MM.1S (cell line): ENCODE measurements around the gene XRCC5.

Source experiments
- EZH2 ChIP-seq: fragments of 300-600 bp; sonication (generic); optimal IDR thresholded peaks from 2 replicates; pipeline ENCODE3; 2017; ENCODE audit warnings: low read depth, mild to moderate bottlenecking, antibody characterized with exemption, low read length, mixed read lengths
- EZH2phosphoT487 ChIP-seq: fragments of 300-600 bp; sonication (generic); IDR thresholded peaks from 2 replicates; pipeline ENCODE4 v1.6.1; 2018; ENCODE audit warnings: antibody characterized with exemption, low read length
- TF ChIP-seq, protein P1 (sequence below): fragments of 300-600 bp; sonication (generic); IDR thresholded peaks from 2 replicates; pipeline ENCODE4 v1.5.1; 2016; ENCODE audit warnings: antibody characterized with exemption, low read length, mixed read lengths

DNA sequence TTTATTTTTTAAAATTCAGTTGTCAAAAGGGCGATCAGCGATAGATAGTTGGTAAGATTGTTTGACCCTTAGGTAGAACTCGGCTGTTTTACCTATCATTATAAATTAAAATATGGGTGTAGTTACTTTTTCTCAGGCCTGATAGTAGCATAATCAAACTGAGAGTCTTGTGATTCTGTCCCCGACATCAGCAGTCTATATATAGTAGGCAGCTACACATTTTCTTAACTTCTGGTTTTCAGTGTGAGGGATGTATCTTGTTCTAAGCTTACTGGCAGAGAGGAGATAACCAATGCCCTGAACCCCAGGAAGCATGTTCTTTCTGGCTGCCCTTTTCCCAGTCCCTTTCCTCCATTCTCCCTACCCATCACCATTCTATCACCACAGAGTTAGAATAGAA, 56.6 kb downstream of the XRCC5 start:
- TF ChIP-seq, protein P1, sequence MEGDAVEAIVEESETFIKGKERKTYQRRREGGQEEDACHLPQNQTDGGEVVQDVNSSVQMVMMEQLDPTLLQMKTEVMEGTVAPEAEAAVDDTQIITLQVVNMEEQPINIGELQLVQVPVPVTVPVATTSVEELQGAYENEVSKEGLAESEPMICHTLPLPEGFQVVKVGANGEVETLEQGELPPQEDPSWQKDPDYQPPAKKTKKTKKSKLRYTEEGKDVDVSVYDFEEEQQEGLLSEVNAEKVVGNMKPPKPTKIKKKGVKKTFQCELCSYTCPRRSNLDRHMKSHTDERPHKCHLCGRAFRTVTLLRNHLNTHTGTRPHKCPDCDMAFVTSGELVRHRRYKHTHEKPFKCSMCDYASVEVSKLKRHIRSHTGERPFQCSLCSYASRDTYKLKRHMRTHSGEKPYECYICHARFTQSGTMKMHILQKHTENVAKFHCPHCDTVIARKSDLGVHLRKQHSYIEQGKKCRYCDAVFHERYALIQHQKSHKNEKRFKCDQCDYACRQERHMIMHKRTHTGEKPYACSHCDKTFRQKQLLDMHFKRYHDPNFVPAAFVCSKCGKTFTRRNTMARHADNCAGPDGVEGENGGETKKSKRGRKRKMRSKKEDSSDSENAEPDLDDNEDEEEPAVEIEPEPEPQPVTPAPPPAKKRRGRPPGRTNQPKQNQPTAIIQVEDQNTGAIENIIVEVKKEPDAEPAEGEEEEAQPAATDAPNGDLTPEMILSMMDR: no peak
- TF ChIP-seq EZH2 (no peak), EZH2phosphoT487 (no peak)
